Activated CD8-positive, alpha-beta memory T cell treated with anti-CD3 and anti-CD28 coated beads, Interleukin-2, amount 50 U/mL, for 1 hour (primary cell): Measurements from ENCODE around the gene IL13RA1.
"Not testable (repeated sequence)": the region's sequence is repeated elsewhere in the genome, so short reads cannot be mapped to it uniquely, and the experiment has no call there.

Source experiments
- DNase-seq: peaks from one replicate; pipeline ENCODE4 v3.0.0-alpha.2; 2020; ENCODE audit errors: extremely low read depth

IL13RA1 gene

GRCh38 chrX:118726887-118727685 is at the start of gene IL13RA1:
TSS of gene IL13RA1 (plus strand) at chrX:118727606. CDS start at chrX:118727639, 33 bp downstream.
- DNase-seq: no peak

DNA sequence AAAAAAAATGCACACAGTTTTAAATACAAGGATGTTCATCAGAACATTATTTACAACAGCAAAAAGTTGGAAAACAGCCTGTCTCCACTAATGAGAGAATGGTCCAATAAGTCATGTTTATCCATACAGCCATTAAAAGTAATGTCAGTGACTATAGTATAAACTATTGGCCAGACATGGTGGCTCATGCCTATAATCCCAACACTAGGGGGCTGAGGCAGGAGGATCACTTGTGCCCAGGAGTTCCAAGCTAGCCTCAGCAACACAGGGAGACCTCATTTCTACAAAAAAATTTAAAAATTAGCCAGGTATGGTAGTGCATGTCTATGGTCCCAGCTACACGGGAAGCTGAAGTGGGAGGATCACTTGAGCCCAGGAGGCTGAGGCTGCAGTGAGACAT is 48.1 kb upstream of the IL13RA1 start:
- DNase-seq: no peak

DNA sequence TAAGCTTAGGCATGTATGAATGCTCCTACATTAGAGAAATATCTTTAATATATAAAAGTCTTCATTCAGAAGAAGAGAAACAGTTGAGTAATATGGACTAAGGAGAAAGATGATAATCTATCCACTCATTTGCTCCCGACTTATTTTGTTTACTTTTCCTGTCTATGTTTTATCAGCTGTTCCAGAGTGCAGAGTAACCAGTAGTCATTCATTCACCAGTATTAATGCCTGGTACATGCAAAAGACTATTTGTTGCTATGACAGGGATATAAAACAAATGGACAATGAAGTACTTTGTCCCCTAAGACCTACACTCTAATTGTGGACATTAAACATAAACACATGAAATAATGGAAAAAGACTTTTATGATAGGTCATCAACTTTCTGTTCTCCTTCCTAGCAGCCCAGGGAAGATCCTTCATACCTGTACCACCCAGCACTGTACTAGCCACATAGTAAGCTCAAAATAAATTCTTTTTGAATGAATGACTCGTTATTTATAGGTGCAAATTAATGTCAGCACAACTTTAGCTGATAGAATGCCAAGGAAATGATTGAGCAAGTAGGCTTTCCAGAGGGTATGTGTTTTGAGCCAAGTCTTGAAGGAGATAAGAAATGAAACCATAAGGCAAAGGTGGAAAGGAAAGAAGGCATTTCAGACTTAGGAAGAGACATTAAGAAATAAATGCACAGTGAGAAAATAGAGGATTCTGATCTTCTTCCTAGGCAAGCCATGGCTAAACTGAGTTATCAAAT is 45.0 kb upstream of the IL13RA1 start:
- no peak for DNase-seq

DNA sequence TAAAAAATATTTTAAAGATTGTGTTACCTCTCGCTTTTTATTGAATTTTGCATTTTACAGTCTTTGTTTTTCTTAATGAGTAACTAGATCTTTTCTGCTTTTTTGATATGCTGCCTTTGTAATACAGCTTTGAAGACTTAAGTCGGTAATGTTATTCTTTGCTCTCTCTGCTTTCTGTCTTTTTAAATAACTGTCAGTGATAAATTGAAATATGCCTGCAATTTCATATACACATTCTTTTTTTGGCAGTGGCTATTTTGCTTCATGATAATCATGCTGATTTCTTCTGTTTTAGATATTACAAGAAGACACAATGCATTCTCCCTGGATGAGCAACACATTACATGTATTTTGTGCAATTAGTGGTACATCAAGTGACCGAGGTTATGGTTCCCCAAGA is 42.0 kb upstream of the IL13RA1 start:
- no peak for DNase-seq

GRCh38 chrX:118688935-118689334 is 38.5 kb upstream of the IL13RA1 start:
- no peak for DNase-seq

DNA sequence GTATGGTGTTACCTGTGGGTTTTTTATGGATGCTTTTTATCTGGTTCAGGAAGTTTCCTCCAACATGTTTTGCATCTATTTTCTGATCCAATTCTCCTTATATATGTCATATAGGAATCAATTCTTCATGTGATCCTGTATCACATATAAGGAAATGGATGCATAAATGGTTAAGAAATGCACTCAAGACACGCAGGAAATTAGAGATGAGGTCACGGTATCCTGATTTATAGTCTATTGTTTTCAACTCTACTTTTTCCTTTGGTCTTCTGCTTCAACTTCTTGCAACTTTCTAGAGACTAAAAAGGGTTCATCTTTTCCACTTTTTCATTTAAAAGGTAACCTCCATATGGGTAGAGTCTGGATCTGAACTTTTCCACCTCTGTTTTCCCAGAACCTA is 33.6 kb upstream of the IL13RA1 start:
- no peak for DNase-seq

- DNase-seq: no peak
These were observed 32.8 kb upstream of the IL13RA1 start for GRCh38 chrX:118694638-118695037.

- DNase-seq: no peak
These were observed 28.8 kb upstream of the IL13RA1 start for GRCh38 chrX:118698516-118699170.

DNA sequence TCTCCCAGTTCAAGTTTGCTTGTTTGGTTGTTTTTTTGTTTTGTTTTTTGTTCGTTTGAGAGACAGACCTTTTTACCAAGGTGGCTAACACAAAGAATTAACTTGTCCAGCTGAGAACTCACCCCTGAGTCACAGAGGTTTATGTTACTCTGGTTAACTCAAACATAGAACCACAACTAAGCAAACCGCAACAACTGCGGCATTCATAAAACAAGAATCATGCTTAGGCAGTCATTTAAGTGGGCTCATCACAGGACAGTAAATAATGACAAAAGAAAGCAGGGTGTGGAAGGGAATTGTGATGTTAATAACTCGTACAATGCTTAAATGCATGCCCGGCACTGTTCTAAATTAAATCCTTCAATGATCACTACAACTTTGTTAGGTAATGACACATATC is 24.7 kb upstream of the IL13RA1 start:
- no peak for DNase-seq

GRCh38 chrX:118706681-118707080 is 20.7 kb upstream of the IL13RA1 start:
- no peak for DNase-seq

GRCh38 chrX:118714521-118714920 is 12.9 kb upstream of the IL13RA1 start:
- no peak for DNase-seq

DNA sequence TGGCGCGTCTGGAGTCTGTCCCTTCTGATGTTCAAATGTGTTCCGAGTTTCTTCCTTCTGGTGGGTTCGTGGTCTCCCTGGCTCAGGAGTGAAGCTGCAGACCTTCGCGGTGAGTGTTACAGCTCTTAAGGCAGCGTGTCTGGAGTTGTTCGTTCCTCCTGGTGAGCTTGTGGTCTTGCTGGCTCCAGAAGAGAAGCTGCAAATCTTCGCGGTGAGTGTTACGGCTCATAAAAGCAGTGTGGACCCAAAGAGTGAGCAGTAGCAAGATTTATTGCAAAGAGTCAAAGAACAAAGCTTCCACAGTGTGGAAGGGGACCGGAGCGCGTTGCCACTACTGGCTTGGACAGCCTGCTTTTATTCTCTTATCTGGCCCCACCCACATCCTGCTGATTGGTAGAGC is 11.5 kb upstream of the IL13RA1 start:
- not testable (repeated sequence) for DNase-seq

GRCh38 chrX:118716833-118717232 is 10.6 kb upstream of the IL13RA1 start:
- DNase-seq: not testable (repeated sequence)

- DNase-seq: no peak
These were observed 9.6 kb upstream of the IL13RA1 start for GRCh38 chrX:118717678-118718391.

GRCh38 chrX:118718737-118719136 is 8.7 kb upstream of the IL13RA1 start:
- DNase-seq: no peak

GRCh38 chrX:118720058-118720707 is 7.2 kb upstream of the IL13RA1 start:
- no peak for DNase-seq

DNA sequence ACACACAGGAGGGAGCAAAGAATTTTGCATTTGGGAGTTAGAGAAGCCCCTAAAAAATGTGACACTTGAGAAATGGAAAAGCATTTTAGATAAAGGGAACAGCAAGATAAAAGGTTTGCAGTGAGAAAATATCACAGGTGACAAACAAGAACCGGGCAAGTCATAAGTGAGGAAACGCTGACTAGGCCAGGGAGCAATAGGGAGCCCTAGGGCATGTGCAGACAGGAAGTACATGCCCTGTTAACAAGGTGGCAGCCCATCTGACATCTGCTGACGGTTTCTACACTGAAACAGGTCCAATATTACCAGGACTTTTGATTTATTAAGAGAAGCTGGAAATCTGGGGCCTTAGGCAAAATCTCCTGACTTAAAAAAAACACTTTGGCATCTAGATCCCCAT is 4.0 kb upstream of the IL13RA1 start:
- DNase-seq: no peak

- no peak for DNase-seq
These were observed 3.0 kb upstream of the IL13RA1 start for GRCh38 chrX:118724365-118724764.

DNA sequence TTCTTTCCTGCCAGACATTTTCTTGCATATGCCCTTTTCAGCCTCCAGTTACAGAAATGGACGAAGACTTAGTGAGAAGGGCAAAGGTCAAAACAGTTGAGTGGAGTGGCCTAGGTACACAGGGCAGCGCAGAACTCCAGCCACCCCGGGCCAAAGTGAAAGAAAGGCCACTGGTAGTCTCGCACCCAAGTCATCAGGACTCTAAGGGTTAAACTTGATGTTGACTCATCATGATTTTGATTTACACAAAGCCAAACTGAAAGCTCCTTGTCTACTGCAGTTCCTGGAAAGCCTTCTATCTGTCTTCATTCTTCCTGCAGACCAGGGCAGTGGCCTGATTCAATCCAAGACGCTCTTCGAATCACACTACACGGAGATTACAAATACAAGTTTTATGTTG is 2.6 kb upstream of the IL13RA1 start:
- DNase-seq: no peak

- no peak for DNase-seq
These were observed 1.0 kb upstream of the IL13RA1 start for GRCh38 chrX:118726396-118726795.

GRCh38 chrX:118727686-118728339 is 407 bp downstream of the IL13RA1 start:
- no peak for DNase-seq
